ENCODE data around the gene C19orf44.
"Not testable (repeated sequence)": the region's sequence is repeated elsewhere in the genome, so short reads cannot be mapped to it uniquely, and the experiment has no call there.

Gene C19orf44

GRCh38 chr19:16461630-16462051, 34.6 kb upstream of the C19orf44 start:
- in situ Hi-C loops (cut with MboI; ENCODE audit: low pct_unique_long_range_greater_than_20kb, low sequenced_read_pairs, unreplicated experiment): no loop called here
- TF ChIP-seq CTCF (IDR thresholded peaks at IDR 0.05; ENCODE audit: extremely low read depth, insufficient read depth, missing control alignments): no peak
- no peak for DNase-seq (ENCODE audit: low spot score)

GRCh38 chr19:16462757-16463250, 33.4 kb upstream of the C19orf44 start:
- TF ChIP-seq CTCF (IDR thresholded peaks at IDR 0.05; ENCODE audit: extremely low read depth, insufficient read depth, missing control alignments): no peak
- in situ Hi-C loops (cut with MboI; ENCODE audit: low pct_unique_long_range_greater_than_20kb, low sequenced_read_pairs, unreplicated experiment): no loop called here
- DNase-seq (ENCODE audit: low spot score): no peak

- in situ Hi-C loops (cut with MboI; ENCODE audit: low pct_unique_long_range_greater_than_20kb, low sequenced_read_pairs, unreplicated experiment): no loop called here
- no peak for TF ChIP-seq CTCF (IDR thresholded peaks at IDR 0.05; ENCODE audit: extremely low read depth, insufficient read depth, missing control alignments)
- DNase-seq (ENCODE audit: low spot score): no peak
These were observed 32.7 kb upstream of the C19orf44 start for GRCh38 chr19:16463341-16463990.

GRCh38 chr19:16463991-16464575, 32.1 kb upstream of the C19orf44 start:
- in situ Hi-C loops (cut with MboI; ENCODE audit: low pct_unique_long_range_greater_than_20kb, low sequenced_read_pairs, unreplicated experiment): no loop called here
- no peak for DNase-seq (ENCODE audit: low spot score)
- no peak for TF ChIP-seq CTCF (IDR thresholded peaks at IDR 0.05; ENCODE audit: extremely low read depth, insufficient read depth, missing control alignments)

DNA sequence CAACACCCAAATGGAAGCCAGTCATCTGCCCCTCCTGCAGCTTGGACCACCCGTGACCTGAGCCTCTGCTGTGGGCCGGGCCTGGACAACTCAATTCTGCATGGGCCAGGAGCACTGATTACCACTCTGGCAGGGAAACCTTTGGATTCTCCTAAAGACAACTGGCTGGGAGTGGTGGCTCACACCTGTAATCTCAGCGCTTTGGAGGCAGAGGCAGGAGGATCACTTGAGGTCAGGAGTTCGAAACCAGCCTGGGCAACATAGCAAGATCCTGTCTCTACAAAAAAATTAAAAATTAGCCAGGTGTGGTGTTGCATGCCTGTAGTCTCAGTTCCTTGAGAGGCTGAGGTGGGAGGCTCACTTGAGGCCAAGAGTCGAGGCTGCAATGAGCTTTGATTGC, 31.0 kb upstream of the C19orf44 start:
- in situ Hi-C loops (cut with MboI; ENCODE audit: low pct_unique_long_range_greater_than_20kb, low sequenced_read_pairs, unreplicated experiment): no loop called here
- TF ChIP-seq CTCF (IDR thresholded peaks at IDR 0.05; ENCODE audit: extremely low read depth, insufficient read depth, missing control alignments): no peak
- DNase-seq (ENCODE audit: low spot score): no peak

GRCh38 chr19:16466802-16467427, 29.3 kb upstream of the C19orf44 start:
- in situ Hi-C loops (cut with MboI; ENCODE audit: low pct_unique_long_range_greater_than_20kb, low sequenced_read_pairs, unreplicated experiment); DNase-seq (ENCODE audit: low spot score): not testable (repeated sequence)

- TF ChIP-seq CTCF (IDR thresholded peaks at IDR 0.05; ENCODE audit: extremely low read depth, insufficient read depth, missing control alignments): no peak
- in situ Hi-C loops (cut with MboI; ENCODE audit: low pct_unique_long_range_greater_than_20kb, low sequenced_read_pairs, unreplicated experiment): no loop called here
- DNase-seq (ENCODE audit: low spot score): no peak
These were observed 28.6 kb upstream of the C19orf44 start for GRCh38 chr19:16467581-16467980.

Data from GM13977 (cell line).